A549 (cell line): ENCODE measurements around the gene TBX21. TPM values are rescaled to one million over a fixed set of nuclear protein-coding genes. Genes with fewer than 3 reads are reported as not detected.

Experiments
- ATAC-seq, 2 experiments: fragments of 200-7000 bp in 1 of 2; fragments of >200 bp in 1 of 2; cut with Nextera tagmentation in 1 of 2; cut with Tn5 transposase in 1 of 2; 3 replicates each; pipeline versions ENCODE4 v1.8.0 to v1.9.1; 2018 to 2020; ENCODE audit warnings: mild to moderate bottlenecking in 1 of 2, moderate library complexity in 1 of 2
- CTCF ChIA-PET: fragments of 300-600 bp; sonication (Branson Sonifier 250); formaldehyde crosslinking; extraction: SDS; loops from one replicate; lab custom pipeline; 2021; ENCODE audit warnings: antibody characterized with exemption, inconsistent platforms; lab: Yijun Ruan, JAX
- POLR2A ChIA-PET: fragments of 350-600 bp; formaldehyde crosslinking; extraction: SDS; loops from one replicate; lab custom pipeline; 2021; ENCODE audit warnings: antibody characterized with exemption, inconsistent platforms; lab: Yijun Ruan, JAX
- DNase-seq, 2 experiments: peaks; one replicate each; pipeline versions ENCODE4 v3.0.0 to v3.0.0-alpha.2; 2011 to 2016; ENCODE audit warnings: low read depth in 1 of 2, low spot score in 1 of 2
- FAIRE-seq: peaks from 2 replicates; lab custom pipeline; 2011; peaks lifted over from hg19 to GRCh38; lab: Jason Lieb, UNC
- H3K27ac ChIP-seq, 2 experiments: fragments of >200 bp; sonication (Bioruptor Twin); formaldehyde crosslinking; 3 replicates each; pipeline ENCODE4 v1.5.1; 2016 to 2017
- H3K4me1 ChIP-seq: fragments of >200 bp; sonication (Bioruptor Twin); formaldehyde crosslinking; 3 replicates; pipeline ENCODE4 v1.6.1; 2016
- H3K4me2 ChIP-seq: fragments of >200 bp; sonication (Bioruptor Twin); formaldehyde crosslinking; 3 replicates; pipeline ENCODE4 v1.6.1; 2016
- H3K4me3 ChIP-seq: fragments of >200 bp; sonication (Bioruptor Twin); formaldehyde crosslinking; 3 replicates; pipeline ENCODE4 v1.5.1; 2016
- H3K9me3 ChIP-seq: fragments of >200 bp; sonication (Bioruptor Twin); formaldehyde crosslinking; 3 replicates; pipeline ENCODE4 v1.6.1; 2016
- BHLHE40 ChIP-seq: IDR thresholded peaks from 2 replicates; pipeline ENCODE4 v1.6.1; 2012; ENCODE audit warnings: low read depth, low read length, inconsistent platforms
- CEBPB ChIP-seq, 2 experiments: fragments of >200 bp in 1 of 2; sonication (Bioruptor Twin) in 1 of 2; formaldehyde crosslinking in 1 of 2; IDR thresholded peaks; 2 replicates each; pipeline ENCODE4 v1.6.1; 2012 to 2016
- CHD2 ChIP-seq: fragments of 150-350 bp; IDR thresholded peaks from 2 replicates; pipeline ENCODE4 v1.6.1; 2014; ENCODE audit warnings: low read length; ENCODE audit not compliant: partially characterized antibody
- EHMT2 ChIP-seq: fragments of 200-600 bp; sonication (generic); IDR thresholded peaks from 2 replicates; pipeline ENCODE4 v1.6.1; 2016; ENCODE audit warnings: antibody characterized with exemption, low read depth, mild to moderate bottlenecking, moderate library complexity
- ESRRA ChIP-seq: fragments of 150-350 bp; IDR thresholded peaks from 2 replicates; pipeline ENCODE4 v1.6.1; 2014; ENCODE audit warnings: mild to moderate bottlenecking, low read length, borderline replicate concordance
- FOSB ChIP-seq: fragments of 250-450 bp; sonication (Bioruptor Pico); IDR thresholded peaks from 2 replicates; pipeline ENCODE4 v1.5.0; 2020; ENCODE audit warnings: mild to moderate bottlenecking, moderate library complexity
- FOSL2 ChIP-seq, 2 experiments: fragments of 450-650 bp in 1 of 2; fragments of >200 bp in 1 of 2; sonication (Bioruptor Twin) in 1 of 2; formaldehyde crosslinking; IDR thresholded peaks; 2 replicates each; pipeline versions ENCODE4 v1.5.0 to v1.6.1; 2016 to 2020; ENCODE audit warnings: mild to moderate bottlenecking in 1 of 2, moderate library complexity in 1 of 2
- GATA3 ChIP-seq: IDR thresholded peaks from 2 replicates; pipeline ENCODE4 v1.6.1; 2012; ENCODE audit warnings: borderline replicate concordance
- HDAC2 ChIP-seq: fragments of 200-600 bp; sonication (generic); IDR thresholded peaks from 2 replicates; pipeline ENCODE4 v1.6.1; 2016
- HOXA7 ChIP-seq: fragments of 250-450 bp; sonication (Bioruptor Pico); IDR thresholded peaks from 2 replicates; pipeline ENCODE4 v1.5.0; 2020; ENCODE audit warnings: mild to moderate bottlenecking, moderate library complexity
- JUN ChIP-seq, 2 experiments: fragments of >200 bp; sonication (Bioruptor Twin); formaldehyde crosslinking; IDR thresholded peaks; 2 replicates in 1 of 2; 3 replicates in 1 of 2; pipeline ENCODE4 v1.6.1; 2016 to 2017
- KDM5A ChIP-seq: fragments of 200-600 bp; sonication (generic); IDR thresholded peaks from 2 replicates; pipeline ENCODE4 v1.6.1; 2016; ENCODE audit warnings: antibody characterized with exemption, mild to moderate bottlenecking
- MAFK ChIP-seq: fragments of 450-650 bp; IDR thresholded peaks from 2 replicates; pipeline ENCODE4 v1.6.1; 2014; ENCODE audit not compliant: partially characterized antibody
- MAX ChIP-seq: IDR thresholded peaks from 2 replicates; pipeline ENCODE4 v1.6.1; 2012
- POLR2A ChIP-seq: IDR thresholded peaks from 2 replicates; pipeline ENCODE4 v1.6.1; 2012; ENCODE audit warnings: mild to moderate bottlenecking, low read length
- POLR2AphosphoS2 ChIP-seq: conservative IDR thresholded peaks from 2 replicates; pipeline ENCODE4 v1.6.1; 2012; ENCODE audit warnings: low read length, improper control_type of control experiment, inconsistent platforms
- RARB ChIP-seq: fragments of 250-450 bp; sonication (Bioruptor Pico); IDR thresholded peaks from 2 replicates; pipeline ENCODE4 v1.8.0; 2021; ENCODE audit warnings: mild to moderate bottlenecking, moderate library complexity
- REST ChIP-seq: fragments of 200-600 bp; sonication (generic); IDR thresholded peaks from 2 replicates; pipeline ENCODE4 v1.6.1; 2016; ENCODE audit warnings: antibody characterized with exemption, mild to moderate bottlenecking, moderate library complexity
- RFX5 ChIP-seq: fragments of 450-650 bp; IDR thresholded peaks from 2 replicates; pipeline ENCODE4 v1.7.1; 2014; ENCODE audit warnings: antibody characterized with exemption, mild to moderate bottlenecking, moderate library complexity
- RNF2 ChIP-seq: fragments of 200-600 bp; sonication (generic); IDR thresholded peaks from 2 replicates; pipeline ENCODE4 v1.6.1; 2016; ENCODE audit warnings: low read depth, mild to moderate bottlenecking, antibody characterized with exemption, moderate library complexity, borderline replicate concordance
- SREBF2 ChIP-seq: fragments of 450-650 bp; IDR thresholded peaks from 2 replicates; pipeline ENCODE4 v1.6.1; 2014; ENCODE audit warnings: mild to moderate bottlenecking, moderate library complexity
- ZFP36 ChIP-seq: fragments of 450-650 bp; IDR thresholded peaks from 2 replicates; pipeline ENCODE4 v1.6.1; 2014; ENCODE audit warnings: borderline replicate concordance; ENCODE audit not compliant: partially characterized antibody
- ZNF302 ChIP-seq: fragments of 250-450 bp; sonication (Bioruptor Pico); IDR thresholded peaks from 2 replicates; pipeline ENCODE4 v1.9.0; 2021; ENCODE audit warnings: inconsistent platforms, mild to moderate bottlenecking, moderate library complexity
- ZSCAN20 ChIP-seq: fragments of 250-450 bp; sonication (Bioruptor Pico); IDR thresholded peaks from 2 replicates; pipeline ENCODE4 v1.8.0; 2022; ENCODE audit warnings: mild to moderate bottlenecking, moderate library complexity
- WGBS: methylation state at CpG from one replicate; pipeline ENCODE4 v1.1.6; 2017; ENCODE audit errors: missing lambda C conversion rate; 5-methylcytosine and 5-hydroxymethylcytosine counted together
- polyA plus RNA-seq, 4 experiments: library from polyadenylated mRNA; depleted of rRNA in 3 of 4; stranded (reverse); fragments of >200 nt; fragmentation: RNase III in 1 of 4; extraction: RNeasy Plus Mini Kit Qiagen cat#74134 plus additional on column Dnase treatment in 1 of 4; gene quantifications; 2 replicates in 3 of 4; 3 replicates in 1 of 4; pipeline ENCODE4 v1.2.3, GENCODE V29; 2011 to 2017
- TF ChIP-seq, protein P1 (sequence below): fragments of 150-350 bp; IDR thresholded peaks from 2 replicates; pipeline ENCODE4 v1.6.1; 2014; ENCODE audit warnings: low read depth, mild to moderate bottlenecking, low read length
- TF ChIP-seq, protein P2 (sequence below): fragments of 450-650 bp; IDR thresholded peaks from 2 replicates; pipeline ENCODE4 v1.6.1; 2014; ENCODE audit warnings: antibody characterized with exemption

The TBX21 gene
- polyA plus RNA-seq, 2 of the 4 experiments (the other 2 are of a cell fraction): not detected

DNA sequence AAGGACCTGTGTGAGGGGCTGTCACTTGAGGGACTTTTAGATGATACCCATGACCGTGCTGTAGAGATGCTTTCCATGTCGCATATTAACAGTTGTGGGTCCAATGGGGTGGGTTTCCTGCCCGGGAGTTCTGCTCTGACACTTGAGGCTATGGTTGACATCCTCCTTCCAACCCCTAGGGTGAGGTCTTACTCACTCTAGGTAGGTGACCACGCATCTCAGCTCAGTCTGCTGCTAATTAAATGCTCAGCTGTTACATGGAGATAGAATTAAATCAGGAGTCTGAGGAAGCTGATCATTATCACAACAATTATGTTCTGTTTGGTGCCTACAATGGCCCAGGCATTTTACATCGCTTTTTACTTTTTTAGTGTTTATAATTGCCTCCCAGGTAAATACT is 48.4 kb downstream of the TBX21 start (continued):
- TF ChIP-seq ESRRA: no peak
- TF ChIP-seq MAFK: no peak
- TF ChIP-seq ZNF302: no peak

- no peak for FAIRE-seq
Observed at GRCh38 chr17:47785538-47786123, 52.6 kb downstream of the TBX21 start.

DNA sequence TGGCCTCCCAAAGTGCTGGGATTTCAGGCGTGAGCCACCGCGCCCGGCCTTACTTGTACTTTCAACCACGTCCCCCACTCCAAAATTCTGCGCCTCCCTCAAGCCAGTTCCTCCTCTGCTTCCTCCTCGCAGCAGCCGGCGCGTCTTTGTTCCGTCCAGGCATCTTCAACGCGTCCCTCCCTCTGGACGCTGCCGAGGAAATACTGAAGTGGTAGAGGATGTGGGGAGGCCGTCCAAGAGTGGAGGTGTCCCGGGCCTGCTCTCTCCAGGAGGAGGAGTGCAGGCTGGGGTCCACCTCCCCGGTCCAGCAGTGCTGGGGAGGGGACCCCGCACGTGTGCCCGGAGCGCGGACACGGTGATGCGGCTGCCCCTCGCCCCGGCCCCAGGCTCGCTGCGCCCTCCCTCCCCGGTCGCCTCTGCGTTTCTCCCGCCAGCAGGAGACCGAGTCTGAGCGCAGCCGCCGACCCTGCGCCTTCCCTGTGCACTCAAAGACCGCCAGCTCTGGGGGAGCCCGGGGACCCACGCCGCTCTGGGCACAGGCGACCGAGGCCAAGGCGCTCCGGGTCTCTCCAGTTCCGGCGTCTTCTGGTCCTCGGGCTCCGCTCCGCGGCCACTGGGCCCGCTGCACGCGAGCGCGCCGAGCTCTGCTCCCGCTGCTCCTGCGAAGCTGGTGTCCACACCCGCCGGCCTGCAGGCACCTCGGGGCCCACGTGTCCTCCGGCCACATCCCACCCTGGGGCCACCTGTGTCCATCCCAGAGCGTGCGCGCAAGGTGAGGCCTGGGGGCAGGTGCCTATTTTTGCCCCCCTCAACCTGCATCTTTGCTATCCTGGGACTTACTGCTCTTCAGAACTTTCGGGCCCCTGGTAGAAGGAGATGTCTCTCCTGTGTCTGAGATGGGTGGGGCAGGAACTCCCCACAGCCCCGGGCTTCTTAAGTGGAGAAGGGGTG is 56.9 kb downstream of the TBX21 start:
- no peaks in the 10 kb centered on the region for H3K9me3 ChIP-seq
- peaks cover 3% of the 10 kb centered on the region; the same call in 1 of the 3 replicates for H3K4me1 ChIP-seq
- DNase-seq (peak; percentile 79 to 92), ATAC-seq (peak; percentile 99), FAIRE-seq (no peak)
- ChIA-PET CTCF (interaction anchor here (0.6 to 2.2 kb wide), 38 partner anchors 8 to 678 kb away, joined by 3 to 20 read pairs (median 6); partner anchors contain the start of gene TBX21), POLR2A (interaction anchor here (0.7 to 1.6 kb wide), 3 partner anchors 42 to 72 kb away, joined by 4 to 7 read pairs (median 5); partner anchors contain the start of genes LRRC46, MRPL10 and TBX21)
- peak overlapping the region; percentile 48 for H3K4me3 ChIP-seq
- peak overlapping the region; percentile 94 for H3K4me2 ChIP-seq
- peak overlapping the region; percentile 35 to 78; a peak in 4 of 6 replicates for H3K27ac ChIP-seq
- WGBS: 2% methylated on average over 62 of the region's 70 CpGs
- no peak for TF ChIP-seq CHD2
- TF ChIP-seq MAX: peak; percentile 89
- no peak for TF ChIP-seq MAFK
- TF ChIP-seq, protein P1, sequence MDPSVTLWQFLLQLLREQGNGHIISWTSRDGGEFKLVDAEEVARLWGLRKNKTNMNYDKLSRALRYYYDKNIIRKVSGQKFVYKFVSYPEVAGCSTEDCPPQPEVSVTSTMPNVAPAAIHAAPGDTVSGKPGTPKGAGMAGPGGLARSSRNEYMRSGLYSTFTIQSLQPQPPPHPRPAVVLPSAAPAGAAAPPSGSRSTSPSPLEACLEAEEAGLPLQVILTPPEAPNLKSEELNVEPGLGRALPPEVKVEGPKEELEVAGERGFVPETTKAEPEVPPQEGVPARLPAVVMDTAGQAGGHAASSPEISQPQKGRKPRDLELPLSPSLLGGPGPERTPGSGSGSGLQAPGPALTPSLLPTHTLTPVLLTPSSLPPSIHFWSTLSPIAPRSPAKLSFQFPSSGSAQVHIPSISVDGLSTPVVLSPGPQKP: no peak
- no peak for TF ChIP-seq POLR2AphosphoS2
- no peak for TF ChIP-seq SREBF2
- no peak for TF ChIP-seq CEBPB (IDR thresholded peaks at IDR 0.05)
- TF ChIP-seq ZSCAN20 (CRISPR knock-in tag): no peak
- TF ChIP-seq RNF2: peak; percentile 40; the same call in 1 of the 2 replicates
- TF ChIP-seq, protein P2, sequence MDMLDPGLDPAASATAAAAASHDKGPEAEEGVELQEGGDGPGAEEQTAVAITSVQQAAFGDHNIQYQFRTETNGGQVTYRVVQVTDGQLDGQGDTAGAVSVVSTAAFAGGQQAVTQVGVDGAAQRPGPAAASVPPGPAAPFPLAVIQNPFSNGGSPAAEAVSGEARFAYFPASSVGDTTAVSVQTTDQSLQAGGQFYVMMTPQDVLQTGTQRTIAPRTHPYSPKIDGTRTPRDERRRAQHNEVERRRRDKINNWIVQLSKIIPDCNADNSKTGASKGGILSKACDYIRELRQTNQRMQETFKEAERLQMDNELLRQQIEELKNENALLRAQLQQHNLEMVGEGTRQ: peak; percentile 69
- no peak for TF ChIP-seq KDM5A
- TF ChIP-seq RFX5: no peak
- no peak for TF ChIP-seq HOXA7 (CRISPR knock-in tag)
- TF ChIP-seq FOSB (CRISPR knock-in tag): no peak
- no peak for TF ChIP-seq BHLHE40
- peak; percentile 83 for TF ChIP-seq HDAC2

More at GRCh38 chr17:47785538-47786123, 52.6 kb downstream of the TBX21 start:
- Histone ChIP-seq H3K9me3 (no peaks in the 10 kb centered on the region), H3K4me2 (no peak overlapping the region), H3K4me1 (peaks cover 3% of the 10 kb centered on the region; the same call in 1 of the 3 replicates), H3K27ac (no peak overlapping the region), H3K4me3 (no peak overlapping the region)
- DNase-seq (no peak), ATAC-seq (no peak)
- ChIA-PET POLR2A (interaction anchor here (1.7 kb wide), 1 partner anchor 46 kb away, joined by 5 read pairs; the partner anchor contains the start of genes LRRC46 and MRPL10), CTCF (interaction anchor here (0.9 to 8.3 kb wide), 12 partner anchors 11 to 112 kb away, joined by 3 to 42 read pairs (median 4); partner anchors contain the start of gene TBX21)
- TF ChIP-seq HOXA7 (CRISPR knock-in tag) (no peak), MAFK (peak; percentile 68), RARB (CRISPR knock-in tag) (no peak), JUN (IDR thresholded peaks at IDR 0.05) (no peak), FOSL2 (IDR thresholded peaks at IDR 0.05) (no peak), FOSL2 (CRISPR knock-in tag; IDR thresholded peaks at IDR 0.05) (no peak), GATA3 (no peak), EHMT2 (peak; percentile 93), POLR2A (no peak), RNF2 (no peak), REST (peak; percentile 95), ZFP36 (no peak)
- WGBS: 57% methylated on average over 5 of the region's 5 CpGs
